Measurements from ENCODE around the gene POLR3G. TPM values are rescaled to one million over a fixed set of nuclear protein-coding genes. Genes with fewer than 3 reads are reported as not detected.

The POLR3G gene
- total and polyA plus RNA-seq, 2 of the 13 experiments (the other 11 are each of a cell fraction or from before 2014, with no cell fraction given): 1.2 to 7.3 TPM

DNA sequence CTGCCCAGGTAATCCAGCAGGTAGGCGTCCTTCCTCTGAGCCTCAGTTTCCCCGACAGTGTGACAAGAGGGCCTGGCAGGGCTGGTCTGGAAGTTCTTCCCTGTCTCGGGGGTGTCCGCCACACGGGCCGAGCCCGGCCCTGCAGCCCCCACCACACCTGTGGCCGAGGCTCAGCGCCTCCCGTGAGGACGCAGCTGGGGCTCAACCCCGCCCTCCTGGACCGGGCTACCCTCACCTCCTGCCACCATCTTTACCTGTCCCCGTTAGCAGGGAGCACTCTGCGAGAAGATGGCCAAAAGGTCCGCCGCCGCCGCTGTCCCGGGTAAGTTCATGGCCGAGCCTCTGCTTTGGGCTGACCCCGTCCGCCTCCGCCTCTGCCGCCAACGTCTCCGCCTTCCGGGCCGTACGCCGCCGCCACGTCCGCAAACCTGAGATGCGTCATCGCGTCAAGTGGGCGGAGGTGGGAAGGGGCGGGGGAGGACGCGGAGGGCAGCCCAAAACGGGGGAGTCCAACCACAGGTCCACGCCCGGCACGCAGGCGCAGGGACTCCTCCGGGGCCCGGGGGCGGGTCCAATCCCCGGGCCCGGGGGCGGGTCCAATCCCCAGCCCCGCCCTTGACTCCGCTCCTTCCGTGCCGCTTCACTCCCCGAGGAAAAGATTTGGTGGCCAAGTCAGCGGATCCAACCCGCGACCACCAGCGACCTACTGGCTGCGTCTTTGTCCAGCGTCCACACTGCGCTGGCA lies 54.7 kb downstream of the POLR3G start, which contains the start of gene LYSMD3 (continued):
- 0 out of 2 replicates have a peak, but pooled peaks have one; percentile 44 for TF ChIP-seq MZF1 (CRISPR knock-in tag; IDR thresholded peaks at IDR 0.05; ENCODE audit: borderline replicate concordance)
- no peak for TF ChIP-seq NR2F6 (IDR thresholded peaks at IDR 0.05)
- TF ChIP-seq NR2F6 (CRISPR knock-in tag; IDR thresholded peaks at IDR 0.05): peak; percentile 37; the same call in 1 of the 2 replicates
- TF ChIP-seq, protein P1, sequence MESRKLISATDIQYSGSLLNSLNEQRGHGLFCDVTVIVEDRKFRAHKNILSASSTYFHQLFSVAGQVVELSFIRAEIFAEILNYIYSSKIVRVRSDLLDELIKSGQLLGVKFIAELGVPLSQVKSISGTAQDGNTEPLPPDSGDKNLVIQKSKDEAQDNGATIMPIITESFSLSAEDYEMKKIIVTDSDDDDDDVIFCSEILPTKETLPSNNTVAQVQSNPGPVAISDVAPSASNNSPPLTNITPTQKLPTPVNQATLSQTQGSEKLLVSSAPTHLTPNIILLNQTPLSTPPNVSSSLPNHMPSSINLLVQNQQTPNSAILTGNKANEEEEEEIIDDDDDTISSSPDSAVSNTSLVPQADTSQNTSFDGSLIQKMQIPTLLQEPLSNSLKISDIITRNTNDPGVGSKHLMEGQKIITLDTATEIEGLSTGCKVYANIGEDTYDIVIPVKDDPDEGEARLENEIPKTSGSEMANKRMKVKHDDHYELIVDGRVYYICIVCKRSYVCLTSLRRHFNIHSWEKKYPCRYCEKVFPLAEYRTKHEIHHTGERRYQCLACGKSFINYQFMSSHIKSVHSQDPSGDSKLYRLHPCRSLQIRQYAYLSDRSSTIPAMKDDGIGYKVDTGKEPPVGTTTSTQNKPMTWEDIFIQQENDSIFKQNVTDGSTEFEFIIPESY (CRISPR knock-in tag; IDR thresholded peaks at IDR 0.05): 0 out of 2 replicates have a peak, but pooled peaks have one; percentile 6
- TF ChIP-seq SRF (IDR thresholded peaks at IDR 0.05; ENCODE audit: low read depth, low read length): peak; percentile 63; the same call in 1 of the 2 replicates
- peak; percentile 84 for TF ChIP-seq RXRA (CRISPR knock-in tag; IDR thresholded peaks at IDR 0.05)
- peak; percentile 83; the same call in 1 of the 2 replicates for TF ChIP-seq YEATS2 (CRISPR knock-in tag; IDR thresholded peaks at IDR 0.05; ENCODE audit: borderline replicate concordance)
- TF ChIP-seq, protein P2, sequence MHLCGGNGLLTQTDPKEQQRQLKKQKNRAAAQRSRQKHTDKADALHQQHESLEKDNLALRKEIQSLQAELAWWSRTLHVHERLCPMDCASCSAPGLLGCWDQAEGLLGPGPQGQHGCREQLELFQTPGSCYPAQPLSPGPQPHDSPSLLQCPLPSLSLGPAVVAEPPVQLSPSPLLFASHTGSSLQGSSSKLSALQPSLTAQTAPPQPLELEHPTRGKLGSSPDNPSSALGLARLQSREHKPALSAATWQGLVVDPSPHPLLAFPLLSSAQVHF (CRISPR knock-in tag; IDR thresholded peaks at IDR 0.05): peak; percentile 73; the same call in 1 of the 2 replicates
- no peak for TF ChIP-seq ZNF569 (CRISPR knock-in tag; IDR thresholded peaks at IDR 0.05; ENCODE audit: borderline replicate concordance)
- TF ChIP-seq, protein P3, sequence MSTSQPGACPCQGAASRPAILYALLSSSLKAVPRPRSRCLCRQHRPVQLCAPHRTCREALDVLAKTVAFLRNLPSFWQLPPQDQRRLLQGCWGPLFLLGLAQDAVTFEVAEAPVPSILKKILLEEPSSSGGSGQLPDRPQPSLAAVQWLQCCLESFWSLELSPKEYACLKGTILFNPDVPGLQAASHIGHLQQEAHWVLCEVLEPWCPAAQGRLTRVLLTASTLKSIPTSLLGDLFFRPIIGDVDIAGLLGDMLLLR (CRISPR knock-in tag; IDR thresholded peaks at IDR 0.05): no peak
- TF ChIP-seq, protein P4, sequence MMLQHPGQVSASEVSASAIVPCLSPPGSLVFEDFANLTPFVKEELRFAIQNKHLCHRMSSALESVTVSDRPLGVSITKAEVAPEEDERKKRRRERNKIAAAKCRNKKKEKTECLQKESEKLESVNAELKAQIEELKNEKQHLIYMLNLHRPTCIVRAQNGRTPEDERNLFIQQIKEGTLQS (CRISPR knock-in tag; IDR thresholded peaks at IDR 0.05): peak; percentile 80
- TF ChIP-seq, protein P5, sequence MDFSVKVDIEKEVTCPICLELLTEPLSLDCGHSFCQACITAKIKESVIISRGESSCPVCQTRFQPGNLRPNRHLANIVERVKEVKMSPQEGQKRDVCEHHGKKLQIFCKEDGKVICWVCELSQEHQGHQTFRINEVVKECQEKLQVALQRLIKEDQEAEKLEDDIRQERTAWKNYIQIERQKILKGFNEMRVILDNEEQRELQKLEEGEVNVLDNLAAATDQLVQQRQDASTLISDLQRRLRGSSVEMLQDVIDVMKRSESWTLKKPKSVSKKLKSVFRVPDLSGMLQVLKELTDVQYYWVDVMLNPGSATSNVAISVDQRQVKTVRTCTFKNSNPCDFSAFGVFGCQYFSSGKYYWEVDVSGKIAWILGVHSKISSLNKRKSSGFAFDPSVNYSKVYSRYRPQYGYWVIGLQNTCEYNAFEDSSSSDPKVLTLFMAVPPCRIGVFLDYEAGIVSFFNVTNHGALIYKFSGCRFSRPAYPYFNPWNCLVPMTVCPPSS (IDR thresholded peaks at IDR 0.05): no peak
- TF ChIP-seq ZNF577 (CRISPR knock-in tag; IDR thresholded peaks at IDR 0.05; ENCODE audit: borderline replicate concordance, low read depth): 0 out of 2 replicates have a peak, but pooled peaks have one; percentile 30
- peak; percentile 92; the same call in 1 of the 2 replicates for TF ChIP-seq ARNT2 (CRISPR knock-in tag; IDR thresholded peaks at IDR 0.05; ENCODE audit: low read depth)
- peak; percentile 51 for TF ChIP-seq ZBTB38 (CRISPR knock-in tag; IDR thresholded peaks at IDR 0.05)
- peak; percentile 90 for TF ChIP-seq TAF1 (CRISPR knock-in tag; IDR thresholded peaks at IDR 0.05)
- peak; percentile 92 for TF ChIP-seq SP5 (CRISPR knock-in tag; IDR thresholded peaks at IDR 0.05; ENCODE audit: borderline replicate concordance, low read depth)
- peak; percentile 86; the same call in 1 of the 2 replicates for TF ChIP-seq KMT2A (CRISPR knock-in tag; IDR thresholded peaks at IDR 0.05)
- peak; percentile 55; the same call in 1 of the 2 replicates for TF ChIP-seq ELF4 (CRISPR knock-in tag; IDR thresholded peaks at IDR 0.05; ENCODE audit: borderline replicate concordance)
- TF ChIP-seq ZNF709 (CRISPR knock-in tag; IDR thresholded peaks at IDR 0.05): peak; percentile 91
- peak; percentile 87 for TF ChIP-seq THAP11 (CRISPR knock-in tag; IDR thresholded peaks at IDR 0.05)
- TF ChIP-seq ETV5 (CRISPR knock-in tag; IDR thresholded peaks at IDR 0.05; ENCODE audit: borderline replicate concordance): peak; percentile 47; the same call in 1 of the 2 replicates

Data from HepG2 (cell line).